Transverse colon (tissue), 4 donors: ENCODE data around the gene GJD4. TPM values are rescaled to one million over a fixed set of nuclear protein-coding genes. Genes with fewer than 3 reads are reported as not detected.

Source experiments
- DNase-seq: peaks from one replicate; pipeline ENCODE4 v3.0.0-alpha.2; 2019
- H3K27ac ChIP-seq, 4 donors: fragments of 200-600 bp; sonication (generic); 2 replicates each; pipeline ENCODE4 v1.5.1; 2016 to 2018; ENCODE audit warnings: inconsistent platforms in 4 of 4
- H3K27me3 ChIP-seq: fragments of 200-600 bp; sonication (generic); 2 replicates; pipeline ENCODE4 v1.5.1; 2017; ENCODE audit warnings: inconsistent platforms
- H3K36me3 ChIP-seq, 4 donors: fragments of 200-600 bp; sonication (generic); 2 replicates each; pipeline ENCODE4 v1.5.1; 2017 to 2019; ENCODE audit warnings: inconsistent platforms in 4 of 4
- H3K4me1 ChIP-seq, 4 donors: fragments of 200-600 bp; sonication (generic); 2 replicates each; pipeline ENCODE4 v1.5.1; 2017 to 2020; ENCODE audit warnings: inconsistent platforms in 4 of 4
- H3K4me3 ChIP-seq, 4 donors: fragments of 200-600 bp; sonication (generic); 1 replicate in 1 of 4; 2 replicates in 3 of 4; pipeline versions ENCODE4 v1.5.1 to v1.6.1; 2017 to 2019; ENCODE audit warnings: inconsistent platforms in 4 of 4
- H3K9me3 ChIP-seq, 2 donors: fragments of 200-600 bp; sonication (generic); 2 replicates each; pipeline ENCODE4 v1.5.1; 2017 to 2019; ENCODE audit warnings: inconsistent platforms in 2 of 2
- CTCF ChIP-seq, 5 experiments: fragments of 200-600 bp in 3 of 5; fragments of 450-650 bp in 2 of 5; sonication (generic) in 3 of 5; IDR thresholded peaks; 1 replicate in 2 of 5; 2 replicates in 3 of 5; pipeline ENCODE4 v1.5.1; 2016 to 2017; ENCODE audit warnings: antibody characterized with exemption in 5 of 5, inconsistent platforms in 3 of 5, mild to moderate bottlenecking in 2 of 5, moderate library complexity in 1 of 5
- EP300 ChIP-seq: sonication (generic); formaldehyde crosslinking; IDR thresholded peaks from one replicate; pipeline ENCODE4 v1.6.1; 2017; ENCODE audit warnings: antibody characterized with exemption, low read depth
- POLR2A ChIP-seq: fragments of 450-650 bp; IDR thresholded peaks from one replicate; pipeline ENCODE4 v1.6.1; 2016; ENCODE audit warnings: antibody characterized with exemption, mild to moderate bottlenecking, moderate library complexity
- POLR2AphosphoS5 ChIP-seq, 3 donors: sonication (generic); formaldehyde crosslinking; IDR thresholded peaks; one replicate each; pipeline ENCODE4 v1.6.1; 2016; ENCODE audit warnings: antibody characterized with exemption in 3 of 3
- WGBS, 2 donors: methylation state at CpG; one replicate each; pipeline ENCODE4 v1.1.5; 2018; ENCODE audit warnings: low coverage in 1 of 2; 5-methylcytosine and 5-hydroxymethylcytosine counted together
- in situ Hi-C, 4 donors: fragments of 200-750 bp; cut with MboI; loops; one replicate each; pipeline versions ENCODE4 v1.15.0 to v1.15.1; 2017; ENCODE audit warnings: low sequenced_read_pairs in 3 of 4, low pct_ligation_motif_present in 1 of 4, low pct_unique_long_range_greater_than_20kb in 1 of 4
- intact Hi-C: fragments of 100-400 bp; cut with DNase I; formaldehyde crosslinking; loops from one replicate; pipeline ENCODE4 v1.15.1; 2023; ENCODE audit warnings: low total_unique reads
- total RNA-seq, 4 donors: library from RNA; depleted of rRNA; stranded (reverse); fragments of >200 nt; gene quantifications; one replicate each; pipeline ENCODE4 v1.1.0, GENCODE V29; 2016

Gene GJD4
- total RNA-seq, 4 donors from 2014 or later = not detected

- Histone ChIP-seq H3K4me1 (no peaks in the 10 kb centered on the region), H3K9me3 (no peaks in the 10 kb centered on the region), H3K4me3 (no peak overlapping the region), H3K36me3 (no peaks in the 10 kb centered on the region), H3K27me3 (no peaks in the 10 kb centered on the region), H3K27ac (no peak overlapping the region)
- intact Hi-C loops (no loop called here), in situ Hi-C loops (loop anchor here in 1 of 4 donors (25.0 kb wide), 1 partner anchor 361 kb away; no protein-coding TSS in a partner anchor)
- WGBS, 2 donors = 36 to 80% methylated on average over 1 to 6 of the region's 6 CpGs
- no peak for DNase-seq
- TF ChIP-seq CTCF (IDR thresholded peaks at IDR 0.05) (peak in 3 of 5 experiments; percentile 8 to 15 (median 11)), POLR2AphosphoS5 (IDR thresholded peaks at IDR 0.05) (no peak)
These were observed 6.8 kb upstream of the GJD4 start for GRCh38 chr10:35598379-35598778.

GRCh38 chr10:35600193-35600592, 4.9 kb upstream of the GJD4 start:
- WGBS, 2 donors = 61 to 89% methylated on average over 1 to 2 of the region's 2 CpGs
- DNase-seq = no peak
- TF ChIP-seq CTCF (IDR thresholded peaks at IDR 0.05) = no peak
- TF ChIP-seq EP300 = no peak
- no peak for TF ChIP-seq POLR2A
- no peak for TF ChIP-seq POLR2AphosphoS5 (IDR thresholded peaks at IDR 0.05)
- in situ Hi-C loops (loop anchor here in 1 of 4 donors (25.0 kb wide), 1 partner anchor 1287 kb away; no protein-coding TSS in a partner anchor), intact Hi-C loops (no loop called here)
- no peaks in the 10 kb centered on the region for H3K9me3 ChIP-seq
- no peak overlapping the region for H3K4me3 ChIP-seq
- H3K27ac ChIP-seq = no peak overlapping the region
- H3K27me3 ChIP-seq = peaks cover 7% of the 10 kb centered on the region
- no peaks in the 10 kb centered on the region for H3K36me3 ChIP-seq
- no peaks in the 10 kb centered on the region for H3K4me1 ChIP-seq

- Histone ChIP-seq H3K27ac (no peak overlapping the region), H3K4me3 (no peak overlapping the region), H3K36me3 (no peaks in the 10 kb centered on the region), H3K9me3 (no peaks in the 10 kb centered on the region), H3K4me1 (peaks cover 0 to 11% (median 7%) of the 10 kb centered on the region in 4 donors), H3K27me3 (peaks cover 53% of the 10 kb centered on the region)
- WGBS, 2 donors = 68 to 70% methylated on average over 6 of the region's 6 CpGs
- intact Hi-C loops = no loop called here
- no peak for DNase-seq
- TF ChIP-seq EP300 = no peak
- in situ Hi-C loops = loop anchor here in 1 of 4 donors (25.0 kb wide), 1 partner anchor 1281 kb away; no protein-coding TSS in a partner anchor
These were observed 1.3 kb downstream of the GJD4 start for GRCh38 chr10:35606430-35606829.

DNA sequence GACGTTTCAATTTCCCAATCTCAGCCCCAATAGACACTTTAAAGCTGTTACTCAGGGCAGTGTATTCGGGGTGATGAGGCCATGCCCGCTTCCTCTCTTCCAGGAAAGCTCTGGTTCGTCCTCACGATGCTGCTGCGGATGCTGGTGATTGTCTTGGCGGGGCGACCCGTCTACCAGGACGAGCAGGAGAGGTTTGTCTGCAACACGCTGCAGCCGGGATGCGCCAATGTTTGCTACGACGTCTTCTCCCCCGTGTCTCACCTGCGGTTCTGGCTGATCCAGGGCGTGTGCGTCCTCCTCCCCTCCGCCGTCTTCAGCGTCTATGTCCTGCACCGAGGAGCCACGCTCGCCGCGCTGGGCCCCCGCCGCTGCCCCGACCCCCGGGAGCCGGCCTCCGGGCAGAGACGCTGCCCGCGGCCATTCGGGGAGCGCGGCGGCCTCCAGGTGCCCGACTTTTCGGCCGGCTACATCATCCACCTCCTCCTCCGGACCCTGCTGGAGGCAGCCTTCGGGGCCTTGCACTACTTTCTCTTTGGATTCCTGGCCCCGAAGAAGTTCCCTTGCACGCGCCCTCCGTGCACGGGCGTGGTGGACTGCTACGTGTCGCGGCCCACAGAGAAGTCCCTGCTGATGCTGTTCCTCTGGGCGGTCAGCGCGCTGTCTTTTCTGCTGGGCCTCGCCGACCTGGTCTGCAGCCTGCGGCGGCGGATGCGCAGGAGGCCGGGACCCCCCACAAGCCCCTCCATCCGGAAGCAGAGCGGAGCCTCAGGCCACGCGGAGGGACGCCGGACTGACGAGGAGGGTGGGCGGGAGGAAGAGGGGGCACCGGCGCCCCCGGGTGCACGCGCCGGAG, 2.6 kb downstream of the GJD4 start:
- no peak for DNase-seq
- no peak overlapping the region for H3K27ac ChIP-seq

More for the DNA sequence above, 2.6 kb downstream of the GJD4 start:
- intact Hi-C loops = no loop called here
- H3K36me3 ChIP-seq = no peaks in the 10 kb centered on the region
- H3K4me3 ChIP-seq = peak overlapping the region; percentile 7 to 48 (median 28)
- peaks cover 53% of the 10 kb centered on the region for H3K27me3 ChIP-seq
- H3K4me1 ChIP-seq = peaks cover 0 to 11% (median 7%) of the 10 kb centered on the region in 4 donors
- H3K9me3 ChIP-seq = no peaks in the 10 kb centered on the region
- no peak for TF ChIP-seq POLR2AphosphoS5 (IDR thresholded peaks at IDR 0.05)
- TF ChIP-seq POLR2A = no peak
- no peak for TF ChIP-seq EP300
- TF ChIP-seq CTCF (IDR thresholded peaks at IDR 0.05) = no peak
- 19% methylated on average over 64 of the region's 78 CpGs; no CpG with 5 or more reads in 1 of the 2 donors for WGBS, 2 donors
- in situ Hi-C loops = loop anchor here in 1 of 4 donors (25.0 kb wide), 1 partner anchor 1280 kb away; no protein-coding TSS in a partner anchor
